Naive thymus-derived CD4-positive, alpha-beta T cell (primary cell): ENCODE results near the gene AKAP6. TPM values are rescaled to one million over a fixed set of nuclear protein-coding genes. Genes with fewer than 3 reads are reported as not detected.

Experiments
- ATAC-seq: fragments of 150-1000 bp; cut with Tn5 transposase; 2 replicates; pipeline ENCODE4 v1.10.0; 2021; ENCODE audit warnings: mild to moderate bottlenecking, moderate library complexity
- CTCF ChIA-PET: fragments of 350-600 bp; sonication (Branson Sonifier 250); formaldehyde crosslinking; loops from one replicate; lab custom pipeline; 2021; ENCODE audit warnings: antibody characterized with exemption; lab: Charles Lee
- POLR2A ChIA-PET: fragments of 350-600 bp; sonication (Branson Sonifier 250); formaldehyde crosslinking; loops from one replicate; lab custom pipeline; 2021; ENCODE audit warnings: antibody characterized with exemption, inconsistent platforms; lab: Charles Lee
- DNase-seq, 9 donors: peaks; one replicate each; pipeline versions ENCODE4 v3.0.0 to v3.0.0-alpha.2; 2020 to 2022; ENCODE audit warnings: mixed read lengths in 1 of 9
- H3K27ac ChIP-seq: one replicate; pipeline ENCODE4 v1.7.0; 2013; ENCODE audit warnings: mild to moderate bottlenecking, low read depth, low read length, moderate library complexity
- H3K27me3 ChIP-seq, 2 donors: one replicate each; pipeline ENCODE4 v1.7.0; 2013; ENCODE audit warnings: low read length in 2 of 2, mild to moderate bottlenecking in 2 of 2, moderate library complexity in 2 of 2; ENCODE audit not compliant: control insufficient read depth in 2 of 2, insufficient read depth in 2 of 2
- H3K36me3 ChIP-seq, 3 experiments: 1 replicate in 2 of 3; 2 replicates in 1 of 3; pipeline ENCODE4 v1.7.0; 2013; ENCODE audit warnings: low read length in 3 of 3, mild to moderate bottlenecking in 3 of 3, moderate library complexity in 1 of 3; ENCODE audit not compliant: insufficient read depth in 3 of 3, control insufficient read depth in 2 of 3
- H3K4me1 ChIP-seq, 2 donors: one replicate each; pipeline ENCODE4 v1.7.0; 2013; ENCODE audit warnings: low read length in 2 of 2, mild to moderate bottlenecking in 2 of 2, moderate library complexity in 1 of 2; ENCODE audit not compliant: control insufficient read depth in 2 of 2, insufficient read depth in 2 of 2
- H3K4me3 ChIP-seq: 2 replicates; pipeline ENCODE4 v1.7.0; 2013; ENCODE audit warnings: mild to moderate bottlenecking, low read length
- H3K9me3 ChIP-seq, 3 experiments: 1 replicate in 2 of 3; 2 replicates in 1 of 3; pipeline ENCODE4 v1.7.0; 2013; ENCODE audit warnings: low read length in 3 of 3; ENCODE audit not compliant: control insufficient read depth in 2 of 3
- H3K27ac Mint-ChIP-seq, 9 donors: one replicate each; pipeline ENCODE4 v1.8.0; 2020 to 2022; ENCODE audit warnings: mixed read lengths in 9 of 9, mild to moderate bottlenecking in 8 of 9, moderate library complexity in 5 of 9, inconsistent platforms in 2 of 9
- H3K27me3 Mint-ChIP-seq, 5 donors: one replicate each; pipeline ENCODE4 v1.8.0; 2021 to 2022; ENCODE audit warnings: mixed read lengths in 5 of 5, mild to moderate bottlenecking in 1 of 5
- H3K36me3 Mint-ChIP-seq, 5 donors: one replicate each; pipeline ENCODE4 v1.8.0; 2020 to 2022; ENCODE audit warnings: mixed read lengths in 5 of 5, mild to moderate bottlenecking in 3 of 5, inconsistent platforms in 1 of 5
- H3K4me1 Mint-ChIP-seq, 7 donors: one replicate each; pipeline ENCODE4 v1.8.0; 2020 to 2022; ENCODE audit warnings: mixed read lengths in 7 of 7, mild to moderate bottlenecking in 3 of 7, inconsistent platforms in 1 of 7
- H3K4me3 Mint-ChIP-seq, 10 donors: one replicate each; pipeline ENCODE4 v1.8.0; 2020 to 2022; ENCODE audit warnings: mild to moderate bottlenecking in 10 of 10, mixed read lengths in 10 of 10, moderate library complexity in 6 of 10, inconsistent platforms in 2 of 10
- H3K9me3 Mint-ChIP-seq, 11 donors: one replicate each; pipeline ENCODE4 v1.8.0; 2020 to 2022; ENCODE audit warnings: mixed read lengths in 11 of 11, mild to moderate bottlenecking in 4 of 11, inconsistent platforms in 1 of 11, moderate library complexity in 1 of 11
- intact Hi-C, 2 donors: fragments of 100-400 bp; cut with micrococcal nuclease; formaldehyde crosslinking; loops; one replicate each; pipeline ENCODE4 v1.15.1; 2023
- polyA plus RNA-seq, 2 donors: library from polyadenylated mRNA; unstranded; fragments of 300-500 nt; fragmentation: Illumina TruSeq; gene quantifications; one replicate each; pipeline ENCODE4 v1.2.3, GENCODE V29; 2021
- total RNA-seq, 6 experiments: library from RNA in 5 of 6; stranded (reverse) in 5 of 6; gene quantifications; 1 replicate in 5 of 6; 2 replicates in 1 of 6; pipeline ENCODE4 v1.2.3 and lab custom pipeline; 2021 to 2026

The AKAP6 gene
- total and polyA plus RNA-seq, 7 experiments from 2014 or later, result 0.29 to 7.9 (median 4.1) TPM

- intact Hi-C loops, result no loop called here
- Histone ChIP-seq H3K4me1 (no peaks in the 10 kb centered on the region), H3K27ac (no peak overlapping the region), H3K36me3 (no peaks in the 10 kb centered on the region), H3K27me3 (no peaks in the 10 kb centered on the region), H3K9me3 (no peaks in the 10 kb centered on the region), H3K4me3 (no peak overlapping the region)
- Mint-ChIP-seq H3K36me3 (peaks cover 0 to 17% (median 0%) of the 10 kb centered on the region in 5 donors), H3K27ac (no peak overlapping the region), H3K4me1 (peaks cover 0 to 3% (median 0%) of the 10 kb centered on the region in 7 donors), H3K4me3 (no peak overlapping the region), H3K9me3 (no peaks in the 10 kb centered on the region), H3K27me3 (peaks cover 0 to 2% (median 0%) of the 10 kb centered on the region in 5 donors)
- ChIA-PET CTCF (no interaction called here), POLR2A (no interaction called here)
- ATAC-seq (no peak), DNase-seq (no peak)
Measured at GRCh38 chr14:32546246-32546645, 217.1 kb downstream of the AKAP6 start.

DNA sequence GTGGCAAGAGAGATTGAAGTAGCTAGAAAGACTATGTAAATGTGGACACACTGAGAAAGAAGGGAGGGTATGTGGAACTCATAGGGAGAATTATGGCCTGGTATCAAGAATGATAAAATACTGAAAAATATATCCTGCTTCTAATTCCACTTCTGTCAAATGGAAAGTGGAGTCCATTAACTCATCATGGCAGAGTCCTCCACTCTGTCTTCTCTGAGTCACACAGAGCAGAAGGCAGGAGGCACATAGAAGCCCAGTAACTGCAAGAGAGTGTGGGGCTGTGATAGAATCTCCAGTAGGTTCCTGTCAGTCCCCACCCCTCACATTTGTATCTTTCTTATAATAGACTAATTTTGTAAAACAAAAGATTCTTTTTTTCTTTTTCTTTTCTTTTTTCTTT lies 223.7 kb downstream of the AKAP6 start:
- ChIA-PET CTCF (no interaction called here), POLR2A (no interaction called here)
- Mint-ChIP-seq H3K27me3 (no peaks in the 10 kb centered on the region), H3K36me3 (peaks cover 0 to 4% (median 0%) of the 10 kb centered on the region in 5 donors), H3K4me1 (no peaks in the 10 kb centered on the region), H3K27ac (no peak overlapping the region), H3K9me3 (no peaks in the 10 kb centered on the region), H3K4me3 (no peak overlapping the region)
- H3K36me3 ChIP-seq, result no peaks in the 10 kb centered on the region
- no peak for DNase-seq
- intact Hi-C loops, result no loop called here
- no peaks in the 10 kb centered on the region for H3K9me3 ChIP-seq
- ATAC-seq, result no peak
- no peaks in the 10 kb centered on the region for H3K4me1 ChIP-seq
- H3K27me3 ChIP-seq, result no peaks in the 10 kb centered on the region
- no peak overlapping the region for H3K4me3 ChIP-seq
- H3K27ac ChIP-seq, result no peak overlapping the region

GRCh38 chr14:32559048-32559447 lies 229.9 kb downstream of the AKAP6 start:
- no peak overlapping the region for H3K4me3 Mint-ChIP-seq
- intact Hi-C loops, result no loop called here
- POLR2A ChIA-PET, result no interaction called here

GRCh38 chr14:32559590-32559989 lies 230.5 kb downstream of the AKAP6 start:
- no peaks in the 10 kb centered on the region for H3K27me3 Mint-ChIP-seq
- H3K36me3 ChIP-seq, result no peaks in the 10 kb centered on the region
- no peaks in the 10 kb centered on the region for H3K9me3 Mint-ChIP-seq
- no peak overlapping the region for H3K27ac Mint-ChIP-seq
- no peak overlapping the region for H3K4me3 ChIP-seq
- H3K36me3 Mint-ChIP-seq, result peaks cover 0 to 4% (median 0%) of the 10 kb centered on the region in 5 donors
- no peaks in the 10 kb centered on the region for H3K27me3 ChIP-seq
- no peak overlapping the region for H3K4me3 Mint-ChIP-seq
- H3K9me3 ChIP-seq, result no peaks in the 10 kb centered on the region
- ATAC-seq, result no peak
- H3K4me1 Mint-ChIP-seq, result peaks cover 4 to 13% (median 8%) of the 10 kb centered on the region in 7 donors
- intact Hi-C loops, result no loop called here
- CTCF ChIA-PET, result no interaction called here
- H3K4me1 ChIP-seq, result no peaks in the 10 kb centered on the region
- H3K27ac ChIP-seq, result no peak overlapping the region
- POLR2A ChIA-PET, result no interaction called here
- DNase-seq, result no peak

More at GRCh38 chr14:32559048-32559447, 229.9 kb downstream of the AKAP6 start:
- no peaks in the 10 kb centered on the region for H3K9me3 Mint-ChIP-seq
- H3K27ac Mint-ChIP-seq, result no peak overlapping the region
- H3K36me3 Mint-ChIP-seq, result peaks cover 0 to 4% (median 0%) of the 10 kb centered on the region in 5 donors
- CTCF ChIA-PET, result no interaction called here
- H3K27me3 Mint-ChIP-seq, result no peaks in the 10 kb centered on the region
- DNase-seq, result no peak
- Histone ChIP-seq H3K4me3 (no peak overlapping the region), H3K27me3 (no peaks in the 10 kb centered on the region), H3K9me3 (no peaks in the 10 kb centered on the region), H3K4me1 (no peaks in the 10 kb centered on the region), H3K36me3 (no peaks in the 10 kb centered on the region), H3K27ac (no peak overlapping the region)
- no peak for ATAC-seq
- peaks cover 0 to 7% (median 2%) of the 10 kb centered on the region in 7 donors for H3K4me1 Mint-ChIP-seq

- Histone ChIP-seq H3K9me3 (no peaks in the 10 kb centered on the region), H3K4me1 (no peaks in the 10 kb centered on the region), H3K27ac (no peak overlapping the region), H3K4me3 (no peak overlapping the region), H3K36me3 (no peaks in the 10 kb centered on the region), H3K27me3 (no peaks in the 10 kb centered on the region)
- DNase-seq (peak in 4 of 9 donors; percentile 7 to 28 (median 10)), ATAC-seq (peak; percentile 55)
- H3K4me1 Mint-ChIP-seq, result peaks cover 12 to 20% (median 15%) of the 10 kb centered on the region in 7 donors
- no peak overlapping the region for H3K4me3 Mint-ChIP-seq
- H3K36me3 Mint-ChIP-seq, result peaks cover 0 to 3% (median 0%) of the 10 kb centered on the region in 5 donors
- intact Hi-C loops, result loop anchor here (1.0 to 10.0 kb wide), 4 partner anchors 308 to 634 kb away; partner anchors contain the start of gene ARHGAP5 (in 1 of the 2)
- POLR2A ChIA-PET, result no interaction called here
- H3K27me3 Mint-ChIP-seq, result no peaks in the 10 kb centered on the region
- no peak overlapping the region for H3K27ac Mint-ChIP-seq
- H3K9me3 Mint-ChIP-seq, result no peaks in the 10 kb centered on the region
- CTCF ChIA-PET, result no interaction called here
Measured at GRCh38 chr14:32560209-32560857, 231.2 kb downstream of the AKAP6 start.

DNA sequence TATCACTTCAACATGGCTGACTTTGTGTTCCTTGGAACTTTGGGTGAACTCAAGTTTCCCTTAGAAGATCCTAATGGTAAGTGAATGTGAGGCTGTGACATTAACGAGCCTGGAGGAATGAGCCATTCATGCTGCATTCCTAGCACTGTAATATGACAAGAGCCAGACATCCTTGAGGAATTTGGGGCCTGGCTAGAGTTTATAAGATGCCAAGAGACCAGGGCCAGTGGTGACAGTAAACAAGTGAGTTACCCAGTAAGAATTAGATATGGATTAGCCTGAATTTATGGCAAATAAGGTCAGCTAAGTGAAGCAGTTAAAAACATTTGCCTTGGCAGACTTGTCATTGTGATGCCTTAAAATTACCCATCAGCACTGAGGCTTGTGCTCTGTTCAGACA lies 232.4 kb downstream of the AKAP6 start:
- H3K27ac ChIP-seq, result no peak overlapping the region
- H3K9me3 ChIP-seq, result no peaks in the 10 kb centered on the region
- H3K4me1 ChIP-seq, result no peaks in the 10 kb centered on the region
- no peaks in the 10 kb centered on the region for H3K27me3 ChIP-seq
- no peak overlapping the region for H3K4me3 ChIP-seq
- POLR2A ChIA-PET, result no interaction called here
- no peak overlapping the region for H3K4me3 Mint-ChIP-seq
- ATAC-seq (no peak), DNase-seq (no peak)
- CTCF ChIA-PET, result no interaction called here
- intact Hi-C loops, result loop anchor here (5.0 to 10.0 kb wide), 2 partner anchors 309 to 487 kb away; partner anchors contain the start of gene ARHGAP5 (in 1 of the 2)
- no peaks in the 10 kb centered on the region for H3K9me3 Mint-ChIP-seq
- no peaks in the 10 kb centered on the region for H3K36me3 ChIP-seq
- H3K4me1 Mint-ChIP-seq, result peaks cover 15 to 26% (median 21%) of the 10 kb centered on the region in 7 donors
- no peak overlapping the region for H3K27ac Mint-ChIP-seq
- H3K27me3 Mint-ChIP-seq, result no peaks in the 10 kb centered on the region
- no peaks in the 10 kb centered on the region for H3K36me3 Mint-ChIP-seq
